SHP77 treated with DMSO at 0.1 percent for 48 hours (cell line): ENCODE data around the gene BCAR3.
"Not testable (repeated sequence)": the region's sequence is repeated elsewhere in the genome, so short reads cannot be mapped to it uniquely, and the experiment has no call there.

Experiments used
- DNase-seq: peaks from one replicate; lab custom pipeline; 2025; lab: John Stamatoyannopoulos, UW

BCAR3 gene

DNA sequence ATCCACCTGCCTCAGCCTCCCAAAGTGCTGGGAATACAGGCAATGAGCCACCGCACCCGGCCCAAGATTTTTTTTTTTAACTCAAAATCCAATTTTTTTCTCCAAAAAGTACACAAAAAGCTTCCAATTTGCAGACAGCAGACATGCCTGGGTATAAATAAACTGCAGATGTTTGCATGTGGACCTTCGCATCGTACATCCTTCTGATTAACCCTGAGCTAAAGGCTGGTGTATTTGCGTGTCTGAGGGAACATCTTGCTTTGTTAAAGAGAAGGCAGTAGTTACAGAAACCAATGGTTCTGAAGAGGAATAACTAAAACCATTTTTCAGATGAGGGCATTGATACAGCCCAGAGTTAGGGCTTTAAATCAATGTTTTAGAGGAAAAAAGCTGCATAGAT, 12.7 kb downstream of the BCAR3 start:
- no peak for DNase-seq

DNA sequence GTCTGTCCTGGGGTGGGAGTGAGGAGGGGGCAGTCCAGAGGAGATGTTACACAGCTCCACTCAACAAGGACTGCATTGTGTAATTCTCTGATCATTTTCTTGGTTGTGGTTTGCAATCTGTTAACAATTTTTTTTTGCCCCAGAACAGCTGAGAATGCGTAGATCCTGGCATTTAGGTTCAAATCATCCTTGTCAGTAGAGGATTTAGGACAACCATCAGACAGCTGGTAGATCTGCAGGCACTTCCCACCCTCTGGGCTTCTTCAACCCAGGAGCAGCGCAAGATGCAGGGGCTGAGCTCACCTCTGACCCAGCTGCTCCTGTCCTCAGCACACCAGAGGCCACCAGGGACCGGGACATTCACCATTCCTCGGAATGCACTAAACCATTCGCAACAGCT, 13.5 kb downstream of the BCAR3 start:
- no peak for DNase-seq

DNA sequence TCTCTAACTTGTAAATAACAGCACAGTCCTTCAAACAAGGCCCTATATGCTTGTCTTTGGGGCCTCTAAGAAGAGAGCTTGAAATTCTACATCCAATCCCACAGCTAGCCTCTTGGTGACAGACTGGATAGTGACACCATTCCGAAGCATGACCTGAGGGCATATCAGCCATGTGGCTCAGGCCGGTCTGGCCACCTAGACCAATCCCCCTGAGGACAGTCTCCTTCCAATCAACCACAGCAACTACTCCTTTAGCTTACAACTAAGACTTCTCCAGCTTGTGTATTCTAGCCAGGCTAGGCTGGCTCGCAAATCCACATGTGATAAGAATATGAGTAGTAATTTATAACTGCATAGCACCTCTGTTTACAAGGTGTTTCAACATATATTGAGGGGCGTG, 14.0 kb downstream of the BCAR3 start:
- no peak for DNase-seq

DNA sequence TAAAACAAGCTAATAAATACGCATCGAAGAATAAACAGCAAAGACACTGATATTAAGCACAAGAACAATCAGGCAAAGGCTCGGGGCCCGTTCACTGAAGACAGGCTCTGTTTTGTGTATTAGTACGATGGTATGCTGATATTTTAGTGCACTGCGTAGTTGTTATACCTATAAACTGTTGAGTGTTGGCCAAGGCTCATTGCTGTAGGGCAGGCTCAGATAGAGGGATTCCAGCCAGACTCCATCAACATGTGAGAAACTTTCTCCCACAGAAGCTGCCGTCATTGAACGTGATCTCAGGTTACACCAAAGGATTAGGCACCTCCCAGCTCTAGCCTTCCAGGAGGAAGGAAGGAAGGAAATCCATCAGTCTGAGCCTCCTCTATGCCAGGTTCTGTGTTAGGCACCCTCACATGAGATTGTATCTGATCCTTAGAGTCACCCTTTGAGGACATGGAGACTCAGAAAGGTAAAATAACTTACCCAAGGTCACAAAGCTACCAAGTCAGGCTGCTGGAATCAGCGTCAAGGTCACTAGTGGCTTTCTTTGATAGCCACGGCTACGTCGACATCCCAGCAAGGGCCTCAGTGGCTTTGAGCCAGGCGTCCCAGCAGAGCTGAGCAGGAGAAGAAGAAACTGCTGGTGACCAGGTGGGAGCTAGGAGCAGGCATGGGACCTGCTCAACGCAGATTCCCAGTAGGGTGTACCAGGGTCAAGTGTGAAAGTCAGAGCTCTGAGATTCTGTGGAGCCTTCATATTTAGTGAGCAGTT, 14.8 kb downstream of the BCAR3 start:
- DNase-seq: no peak

DNA sequence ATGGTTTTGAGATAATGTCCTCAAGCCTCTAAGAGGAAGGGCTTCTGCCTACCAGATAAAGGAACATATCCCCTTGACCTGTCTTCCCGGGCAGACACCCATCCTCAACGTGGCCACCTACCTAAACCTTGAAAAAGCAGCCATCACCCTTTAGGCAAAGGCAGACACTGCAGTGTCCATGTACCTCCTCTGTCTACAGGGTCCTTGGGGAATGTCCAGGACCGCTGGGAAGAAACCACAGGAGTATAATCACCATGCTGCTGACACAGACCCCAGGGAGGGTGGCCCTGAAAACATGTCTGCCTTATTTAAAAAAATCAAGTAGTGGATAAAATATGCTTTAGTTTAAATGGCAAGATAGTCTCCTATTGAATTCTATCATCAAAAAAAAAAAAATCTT, 16.6 kb downstream of the BCAR3 start:
- no peak for DNase-seq

DNA sequence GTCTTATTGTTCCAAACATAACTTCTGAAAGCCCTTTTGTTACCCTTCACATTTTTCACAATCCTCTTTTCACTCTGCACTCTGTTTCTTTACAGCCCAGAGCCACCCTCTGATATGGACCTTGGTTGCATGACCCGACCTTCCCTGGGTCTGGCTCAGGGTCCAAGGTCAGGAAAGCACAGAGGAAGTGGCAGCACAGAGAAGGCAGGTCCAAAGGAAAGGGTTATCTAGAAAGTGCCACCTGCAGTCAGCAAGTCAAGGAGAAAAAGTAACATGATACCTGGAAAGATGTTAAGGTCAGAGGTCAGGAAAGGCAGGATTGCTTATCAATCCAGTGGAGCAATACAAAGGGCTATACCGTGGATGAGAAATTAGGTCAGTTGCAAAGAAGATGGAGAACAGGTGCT, 18.4 kb downstream of the BCAR3 start:
- no peak for DNase-seq

DNA sequence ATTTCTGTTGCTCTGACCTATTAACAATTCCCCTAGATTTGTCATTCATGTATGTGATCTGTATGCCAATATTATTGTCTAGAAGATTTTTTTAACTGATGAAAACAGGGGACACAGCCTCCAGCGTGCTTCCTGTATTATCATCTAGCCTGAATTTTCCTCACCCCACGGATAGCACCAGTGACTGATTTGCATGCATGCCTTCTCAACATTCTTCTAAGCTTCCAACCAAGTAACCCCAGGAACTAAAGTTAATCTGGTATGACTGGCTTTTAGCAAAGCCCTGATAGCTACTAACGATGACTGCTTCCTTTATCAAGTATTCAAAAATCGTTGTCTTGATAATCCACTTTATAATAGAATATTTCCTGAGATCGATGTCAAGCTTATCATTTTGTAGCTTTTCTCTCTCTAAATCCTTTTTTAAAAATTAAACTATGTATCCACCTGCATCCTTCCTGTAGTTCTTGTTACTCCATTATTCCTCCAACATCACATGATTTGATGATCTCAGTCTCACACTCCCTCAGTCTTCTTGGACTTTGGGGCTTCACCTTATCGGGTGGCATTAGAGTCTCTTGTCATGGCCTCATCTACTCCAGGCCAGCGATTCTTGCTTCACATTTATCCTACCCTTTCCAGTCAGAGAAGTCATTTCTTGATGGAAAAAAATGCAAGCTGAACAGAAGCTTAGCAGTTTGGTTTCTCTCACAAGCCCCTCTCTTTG, 19.0 kb downstream of the BCAR3 start:
- DNase-seq: no peak

DNA sequence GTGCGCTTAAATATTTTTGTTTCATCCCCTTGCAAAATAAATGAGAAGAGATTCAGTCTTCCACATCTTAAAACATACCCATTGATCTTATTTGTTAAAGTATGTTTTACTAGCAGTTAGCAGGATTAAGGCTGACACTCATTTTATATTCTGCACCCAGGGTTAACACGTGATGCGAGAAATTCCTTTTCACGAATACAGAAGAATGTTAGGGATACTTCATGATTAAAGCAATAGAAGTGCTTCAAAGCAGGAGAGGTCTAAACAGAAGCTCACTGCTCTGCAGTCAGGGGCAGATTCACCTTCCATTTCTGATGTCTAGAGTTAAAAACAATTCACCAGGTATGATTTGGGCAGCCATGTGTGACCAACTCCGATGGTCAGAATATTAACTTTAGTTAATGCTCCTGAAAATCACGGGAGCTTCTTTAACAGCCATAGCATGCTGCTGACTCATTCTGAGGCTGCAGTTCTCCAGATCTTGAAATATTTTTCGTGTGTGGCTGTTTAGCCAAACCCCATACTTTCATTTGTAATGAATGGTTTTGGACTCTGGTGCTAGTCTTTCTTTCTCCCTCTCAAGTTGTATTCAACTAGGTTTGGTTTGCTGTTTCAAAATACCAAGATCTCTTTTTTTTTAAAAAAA, 19.7 kb downstream of the BCAR3 start:
- DNase-seq: no peak

DNA sequence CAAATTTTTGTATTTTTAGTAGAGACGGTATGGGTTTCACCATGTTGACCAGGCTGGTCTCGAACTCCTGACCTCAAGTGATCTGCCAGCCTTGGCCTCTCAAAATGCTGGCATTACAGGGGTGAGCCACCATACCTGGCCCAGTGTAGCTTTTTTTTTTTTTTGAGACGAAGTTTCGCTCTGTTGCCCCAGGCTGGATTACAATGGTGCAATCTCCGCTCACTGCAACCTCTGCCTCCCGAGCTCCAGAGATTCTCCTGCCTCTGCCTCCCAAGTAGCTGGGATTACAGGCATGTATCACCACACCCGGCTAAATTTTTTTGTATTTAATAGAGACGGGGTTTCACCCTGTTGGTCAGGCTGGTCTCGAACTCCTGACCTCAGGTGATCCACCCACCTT, 20.3 kb downstream of the BCAR3 start:
- not testable (repeated sequence) for DNase-seq

DNA sequence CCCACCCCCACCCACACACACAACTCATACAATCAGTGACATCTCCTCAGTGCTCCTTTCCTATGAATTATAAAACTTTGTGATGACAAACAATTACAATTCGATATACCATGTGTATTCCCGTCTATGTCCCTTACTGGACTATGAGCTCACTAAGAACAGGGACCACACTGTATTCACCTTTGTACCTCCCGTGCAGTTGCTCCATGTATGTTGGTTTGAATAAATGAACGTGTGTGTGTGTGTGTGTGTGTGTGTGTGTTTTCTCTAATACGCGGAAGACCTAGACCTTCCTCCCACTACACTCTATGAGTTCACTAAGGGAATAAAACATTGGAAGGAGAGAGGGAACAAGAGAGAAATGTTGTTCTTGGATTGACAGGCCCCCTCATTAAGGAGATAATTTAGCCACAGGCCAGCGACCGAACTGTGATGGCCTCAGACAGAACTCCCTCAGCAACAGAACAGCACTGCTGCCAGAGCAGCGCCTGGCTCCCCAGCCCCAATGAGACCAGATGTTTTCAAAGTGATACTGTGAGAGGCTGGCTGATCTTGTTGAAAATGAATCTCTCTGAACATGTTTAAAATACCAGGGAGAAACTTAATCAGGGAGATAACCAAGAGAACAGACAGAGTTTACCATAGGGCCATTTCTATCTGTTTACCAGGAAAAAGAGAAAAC, 21.7 kb downstream of the BCAR3 start:
- no peak for DNase-seq

DNA sequence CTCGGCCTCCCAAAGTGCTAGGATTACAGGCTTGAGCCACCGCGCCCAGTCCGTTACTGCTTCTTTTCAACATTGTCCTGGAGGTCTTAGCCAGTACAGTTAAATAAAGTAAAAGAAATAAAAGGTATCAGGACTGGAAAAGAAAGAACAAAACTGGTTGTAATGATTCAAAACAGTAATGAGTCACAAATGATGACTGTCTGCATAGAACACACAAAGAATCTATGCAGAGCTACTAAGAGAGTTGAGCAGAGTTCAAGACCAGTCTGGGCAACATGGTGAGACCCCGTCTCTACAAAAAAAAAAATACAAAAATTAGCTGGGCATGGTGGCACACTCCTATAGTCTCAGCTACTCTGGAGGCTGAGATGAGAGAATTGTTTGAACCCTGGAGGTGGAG, 23.4 kb downstream of the BCAR3 start:
- DNase-seq: no peak

DNA sequence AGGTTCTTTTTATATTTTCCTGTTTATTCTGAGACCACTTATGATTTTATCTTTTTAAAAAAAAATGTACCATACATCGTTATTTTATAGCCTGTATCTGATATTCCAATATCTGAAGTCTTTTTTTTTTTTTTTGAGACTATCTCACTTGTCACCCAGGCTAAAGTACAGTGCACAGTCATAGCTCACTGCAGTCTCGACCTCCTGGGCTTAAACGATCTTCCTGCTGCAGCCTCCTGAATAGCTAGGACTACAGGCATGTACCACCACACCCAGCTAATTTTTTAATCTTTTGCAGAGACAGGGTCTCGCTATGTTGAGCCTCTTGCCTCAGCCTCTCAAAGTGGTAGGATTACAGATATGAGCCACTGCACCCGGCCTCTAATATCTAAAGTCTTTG, 25.1 kb downstream of the BCAR3 start:
- DNase-seq: no peak

DNA sequence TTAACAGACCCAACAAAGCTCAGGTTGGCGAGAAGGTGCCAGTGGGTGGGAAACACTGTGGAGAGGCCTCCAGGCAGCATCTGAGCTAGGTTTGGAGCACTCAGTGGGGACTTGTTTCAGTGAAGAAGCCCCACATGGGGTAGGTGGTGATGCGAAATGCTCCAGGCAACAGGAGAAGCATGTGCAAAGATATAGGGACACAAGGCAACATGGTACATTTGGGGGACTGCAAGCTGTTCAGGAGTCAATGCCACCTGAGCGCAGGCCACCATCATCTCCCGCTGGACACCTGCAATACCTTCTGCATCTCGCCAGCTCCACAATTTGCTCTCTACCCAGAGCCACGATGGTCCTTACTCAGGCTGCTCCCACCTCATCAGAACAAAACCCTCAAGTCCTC, 28.0 kb downstream of the BCAR3 start:
- DNase-seq: no peak

DNA sequence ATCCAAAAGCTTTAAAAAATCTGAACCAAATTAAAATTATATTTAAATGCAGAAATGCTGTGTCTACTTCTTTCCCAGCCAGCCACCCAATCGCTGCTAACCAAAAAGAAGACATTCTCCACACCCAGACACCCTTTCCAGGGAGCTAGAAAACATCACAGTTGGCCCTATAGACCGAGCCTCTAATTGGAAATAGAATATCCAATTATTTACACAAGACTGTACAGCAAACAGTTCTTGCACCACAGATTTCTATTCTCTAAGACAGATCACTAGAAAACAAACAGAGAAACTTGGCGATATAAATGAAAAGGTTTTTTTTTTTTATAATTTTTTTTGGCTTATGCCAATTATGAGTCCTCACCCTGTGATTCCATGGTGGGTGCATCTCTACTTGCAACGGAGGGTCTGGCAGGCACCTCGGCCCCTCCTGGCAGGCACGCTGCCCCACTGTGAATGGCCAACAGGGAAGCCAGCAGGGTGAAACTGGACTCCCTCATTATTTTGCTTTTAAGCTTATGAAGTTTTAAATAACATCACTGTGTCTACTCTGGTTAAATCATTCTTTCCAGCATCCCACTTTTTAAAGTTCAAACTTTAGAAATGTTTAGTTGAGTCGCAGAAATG, 29.2 kb downstream of the BCAR3 start:
- DNase-seq: peak; percentile 14

DNA sequence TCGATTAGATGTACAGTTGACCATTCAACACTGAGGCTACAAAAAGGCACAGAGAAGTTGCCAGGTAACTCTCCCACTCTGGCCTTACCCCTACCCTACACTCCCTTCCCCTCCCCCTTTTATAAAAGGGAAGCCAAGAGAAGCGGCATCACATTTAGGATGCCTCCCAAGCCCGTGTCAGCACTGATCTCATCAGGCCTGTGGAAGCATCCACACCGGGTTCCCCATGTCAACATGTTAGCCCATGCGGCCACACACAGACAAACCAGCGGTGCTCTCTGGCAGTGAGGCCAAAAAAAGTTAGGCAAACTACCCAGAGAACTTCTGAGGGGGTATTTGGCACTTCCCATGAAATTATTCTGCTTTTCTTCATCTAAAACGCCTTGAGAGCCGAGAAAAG, 29.9 kb downstream of the BCAR3 start:
- DNase-seq: no peak

DNA sequence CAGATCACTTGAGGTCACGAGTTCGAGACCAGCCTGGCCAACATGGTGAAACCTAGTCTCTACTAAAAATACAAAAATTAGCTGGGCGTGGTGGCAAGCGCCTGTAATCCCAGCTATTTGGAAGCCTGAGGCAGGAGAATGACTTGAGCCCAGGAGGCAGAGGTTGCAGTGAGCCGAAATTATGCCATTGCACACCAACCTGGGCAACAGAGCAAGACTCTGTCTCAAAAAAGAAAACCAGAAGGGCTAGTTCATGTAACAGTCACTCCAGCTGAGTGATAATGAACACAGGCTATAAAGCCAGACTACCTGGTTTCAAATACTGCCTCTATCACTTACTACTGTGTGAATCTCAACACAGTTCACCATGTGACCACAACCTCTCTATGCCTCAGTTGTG, 31.5 kb downstream of the BCAR3 start:
- not testable (repeated sequence) for DNase-seq

DNA sequence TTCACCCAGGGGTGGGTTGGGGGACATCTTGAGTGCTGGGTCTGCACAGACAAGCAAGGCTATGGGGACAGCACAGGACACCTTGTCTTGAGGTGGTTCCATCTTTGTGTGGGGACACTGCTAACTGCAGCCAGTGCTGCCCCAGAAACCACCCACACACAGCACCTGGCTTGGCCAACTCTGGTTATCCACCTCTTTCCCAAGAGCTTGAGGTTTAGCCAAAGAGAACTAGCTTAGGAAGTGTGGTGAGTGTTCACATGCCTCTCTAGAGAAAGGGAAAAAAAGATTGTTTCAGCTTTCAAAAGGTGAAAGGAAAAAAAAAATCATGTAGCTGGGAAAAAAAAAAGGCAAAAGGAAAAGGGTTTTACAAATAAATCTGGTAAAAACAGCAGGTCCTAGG, 32.4 kb downstream of the BCAR3 start:
- DNase-seq: no peak

DNA sequence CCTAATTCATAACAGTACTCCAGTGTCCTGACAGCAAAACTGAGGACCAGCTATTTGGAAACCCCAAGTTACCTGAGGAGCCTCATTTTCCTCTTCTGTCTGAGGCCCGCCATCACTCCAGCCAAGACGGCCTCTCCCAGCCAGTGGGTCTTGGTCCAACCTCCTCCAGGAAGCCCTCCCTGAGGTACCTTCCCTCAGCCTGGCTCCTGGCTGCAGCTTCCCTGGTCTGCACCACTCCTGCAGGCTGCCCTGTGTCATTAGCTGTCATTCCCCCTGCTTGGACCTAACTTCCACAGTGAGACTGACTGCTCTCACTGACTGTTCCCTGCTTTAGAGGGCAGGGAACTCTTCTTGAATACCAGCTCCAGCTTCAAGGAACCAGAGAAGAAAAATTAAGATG, 33.0 kb downstream of the BCAR3 start:
- no peak for DNase-seq

DNA sequence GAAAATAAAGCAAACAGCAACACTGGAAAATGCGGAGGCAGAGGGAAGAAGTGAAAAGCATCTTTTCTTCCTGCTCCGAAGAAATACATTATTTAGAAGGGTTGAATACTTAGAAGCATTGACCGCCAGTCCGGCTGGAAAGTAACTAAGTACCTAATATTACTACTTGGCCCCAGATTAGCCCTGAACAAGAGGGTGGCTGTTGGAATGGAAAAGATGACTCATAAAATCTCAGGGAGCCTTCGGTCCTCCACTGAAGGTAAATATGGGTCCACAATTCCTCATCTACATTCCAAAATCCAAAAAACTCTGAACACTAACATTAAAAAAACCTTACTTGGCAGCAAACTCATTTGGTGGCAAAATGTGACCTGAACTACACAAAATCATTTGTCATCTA, 40.1 kb downstream of the BCAR3 start:
- no peak for DNase-seq

DNA sequence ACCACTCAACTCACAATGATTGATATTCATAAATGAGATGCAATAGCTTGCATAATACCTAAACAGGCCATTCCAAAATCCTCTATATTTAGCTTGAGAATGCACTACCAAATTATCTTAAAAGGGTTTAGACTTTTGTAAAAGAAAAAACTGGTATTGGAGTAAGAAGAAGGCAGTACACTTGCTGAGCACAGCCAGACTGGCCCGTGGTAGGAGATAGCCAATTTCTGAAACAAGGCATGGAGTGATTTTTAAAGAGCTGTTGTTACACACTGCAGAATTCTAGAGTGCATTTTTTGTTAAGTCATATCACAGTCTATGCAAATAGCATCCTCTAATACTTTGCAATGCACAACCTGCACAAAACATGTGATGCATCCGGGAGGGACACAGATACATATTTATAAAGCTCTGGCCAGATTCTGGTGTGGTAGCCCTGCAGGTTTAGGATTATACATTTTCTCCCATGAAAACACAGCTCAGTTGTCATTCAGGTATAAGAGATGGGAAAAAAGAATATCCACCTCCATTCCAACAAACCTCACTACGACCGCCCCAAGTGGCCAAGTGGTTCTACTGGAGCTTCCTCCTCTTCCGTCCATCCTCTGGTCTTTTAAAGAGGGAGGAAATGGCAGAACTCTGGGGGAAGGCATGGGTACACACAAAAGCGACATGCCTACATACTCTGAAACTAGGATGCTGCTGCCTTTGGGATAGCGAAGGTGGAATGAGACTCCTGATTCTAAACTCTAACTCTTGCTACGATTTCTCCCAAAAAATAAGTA, 40.8 kb downstream of the BCAR3 start:
- DNase-seq: no peak

DNA sequence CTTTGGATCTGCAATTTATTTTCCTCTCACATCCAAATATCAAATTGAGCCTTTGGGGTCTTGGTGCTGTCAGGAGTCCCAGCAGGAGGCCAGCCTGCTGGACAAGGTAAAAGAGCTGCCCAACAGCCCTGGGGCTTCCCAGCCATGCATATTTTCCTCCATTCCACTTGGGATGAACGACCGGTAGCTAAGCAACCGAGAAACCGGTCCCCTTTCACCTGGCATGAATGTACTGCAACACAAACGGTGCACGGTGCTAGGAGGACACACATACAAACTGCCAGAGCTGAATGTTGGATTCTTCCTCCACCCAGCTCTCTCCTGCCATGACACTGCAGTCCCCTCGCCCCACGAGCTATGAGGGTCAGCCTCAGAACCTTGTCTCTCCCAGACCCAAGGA, 42.7 kb downstream of the BCAR3 start:
- no peak for DNase-seq
